ENCODE data around the gene RAB25.
"Not testable (repeated sequence)": the region's sequence is repeated elsewhere in the genome, so short reads cannot be mapped to it uniquely, and the experiment has no call there.

RAB25 gene

GRCh38 chr1:156114919-156115513, 54.1 kb downstream of the RAB25 start:
- H2BK15ac ChIP-seq (ENCODE audit: low read depth, poor library complexity, severe bottlenecking) = peak overlapping the region; percentile 38
- H3K4ac ChIP-seq (ENCODE audit: low read depth in 1 of 2, low read length in 2 of 2) = peak overlapping the region; percentile 93 to 98
- H3K9ac ChIP-seq (ENCODE audit: low read length) = peak overlapping the region; percentile 99
- peaks cover 7% of the 10 kb centered on the region for H3K79me1 ChIP-seq (replicated peaks; ENCODE audit: low read length, poor library complexity, severe bottlenecking)
- no peaks in the 10 kb centered on the region for H3K9me3 ChIP-seq (ENCODE audit: control insufficient read depth, low read length)
- H3K4me1 ChIP-seq (ENCODE audit: control insufficient read depth, insufficient read depth, low read depth, low read length) = peaks cover 38% of the 10 kb centered on the region
- peak overlapping the region; percentile 74 for H3K27ac ChIP-seq (ENCODE audit: low read length, poor library complexity, severe bottlenecking)
- peak overlapping the region in 1 of 2 experiments; percentile 99 for H3K14ac ChIP-seq (ENCODE audit: low read length in 2 of 2)
- no peak for DNase-seq
- H2AFZ ChIP-seq (ENCODE audit: low read depth, low read length) = no peak overlapping the region
- no peaks in the 10 kb centered on the region for H3K27me3 ChIP-seq (ENCODE audit: control insufficient read depth in 1 of 2, insufficient read depth in 1 of 2, low read length in 2 of 2)
- peak overlapping the region; percentile 75 for H3K4me2 ChIP-seq (ENCODE audit: low read length, poor library complexity, severe bottlenecking)
- H4K8ac ChIP-seq (ENCODE audit: low read length) = no peak overlapping the region
- peak overlapping the region; percentile 35 for H4K91ac ChIP-seq (ENCODE audit: low read length)
- no peak overlapping the region for H2AK5ac ChIP-seq (ENCODE audit: low read length, severe bottlenecking)
- H3K18ac ChIP-seq (ENCODE audit: low read depth in 1 of 2, low read length in 2 of 2) = peak overlapping the region; percentile 88 to 99
- H2BK120ac ChIP-seq (ENCODE audit: low read depth, low read length) = peak overlapping the region; percentile 51
- peak overlapping the region in 1 of 2 experiments; percentile 7 for H2BK12ac ChIP-seq (ENCODE audit: low read length in 2 of 2)
- H3K23ac ChIP-seq (ENCODE audit: low read length in 2 of 2) = peak overlapping the region in 1 of 2 experiments; percentile 100
- H3K36me3 ChIP-seq (ENCODE audit: control insufficient read depth in 1 of 2, insufficient read depth in 2 of 2, low read depth in 1 of 2, low read length in 2 of 2) = peaks cover 0 to 27% of the 10 kb centered on the region in 2 experiments
- H2BK5ac ChIP-seq (ENCODE audit: low read depth, low read length, poor library complexity, severe bottlenecking) = peak overlapping the region; percentile 4
- under 1% methylated on average over 48 of the region's 49 CpGs for WGBS
- H3K4me3 ChIP-seq (ENCODE audit: insufficient read depth in 1 of 2, low read depth in 1 of 2, low read length in 2 of 2) = peak overlapping the region; percentile 88 to 89

DNA sequence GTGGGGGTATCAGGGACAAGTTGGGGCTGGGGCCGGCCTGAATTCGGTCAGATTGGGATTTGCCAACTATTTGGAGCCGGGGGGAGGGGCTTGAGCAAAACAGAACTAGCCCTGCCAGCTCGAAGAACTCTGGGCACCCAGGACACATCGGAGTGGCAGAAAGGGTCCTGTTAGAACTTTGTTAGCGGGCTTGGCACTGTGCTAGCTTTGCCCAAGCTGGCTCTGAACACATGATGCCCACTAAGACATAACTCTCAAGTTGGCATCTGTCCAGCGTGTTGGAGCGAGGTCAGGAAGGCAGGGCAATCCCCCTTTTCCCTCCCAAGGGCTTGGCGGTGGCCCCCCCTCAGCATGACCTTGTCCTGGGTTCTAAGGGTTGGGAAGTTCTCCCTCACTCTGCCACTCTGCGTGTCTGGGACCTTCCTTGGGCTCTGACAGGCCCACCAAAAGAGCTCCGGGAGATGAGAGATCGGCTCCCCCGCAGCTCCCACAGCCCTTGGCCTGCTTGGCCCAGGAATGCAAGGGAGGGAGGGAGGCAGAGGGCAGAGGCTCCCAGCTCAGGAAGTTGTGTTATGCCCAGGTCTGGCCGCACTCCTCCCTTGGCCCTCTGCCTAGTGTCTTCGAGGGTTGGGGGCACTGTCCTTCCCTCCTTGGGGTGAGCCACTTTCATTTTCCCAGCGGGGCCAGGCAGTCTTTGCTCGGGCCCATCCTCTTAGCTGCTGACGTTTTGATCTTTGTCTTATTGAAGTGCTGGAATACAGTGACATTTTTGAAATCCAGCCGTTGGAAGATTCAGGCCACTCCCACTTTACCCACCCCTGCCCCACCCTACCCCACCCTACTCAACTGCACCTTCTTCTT, 54.8 kb downstream of the RAB25 start:
- H3K23ac ChIP-seq (ENCODE audit: low read length in 2 of 2) = peak overlapping the region in 1 of 2 experiments; percentile 85
- H3K9ac ChIP-seq (ENCODE audit: low read length) = peak overlapping the region; percentile 99
- H4K91ac ChIP-seq (ENCODE audit: low read length) = peak overlapping the region; percentile 91
- H2BK5ac ChIP-seq (ENCODE audit: low read depth, low read length, poor library complexity, severe bottlenecking) = peak overlapping the region; percentile 2
- DNase-seq = peak; percentile 69
- peak overlapping the region in 1 of 2 experiments; percentile 99 for H3K14ac ChIP-seq (ENCODE audit: low read length in 2 of 2)
- no peak overlapping the region for H2BK15ac ChIP-seq (ENCODE audit: low read depth, poor library complexity, severe bottlenecking)
- H3K4me2 ChIP-seq (ENCODE audit: low read length, poor library complexity, severe bottlenecking) = peak overlapping the region; percentile 75
- peak overlapping the region; percentile 69 to 88 for H2BK12ac ChIP-seq (ENCODE audit: low read length in 2 of 2)
- H2AFZ ChIP-seq (ENCODE audit: low read depth, low read length) = no peak overlapping the region
- peak overlapping the region; percentile 88 to 89 for H3K4me3 ChIP-seq (ENCODE audit: insufficient read depth in 1 of 2, low read depth in 1 of 2, low read length in 2 of 2)
- peak overlapping the region; percentile 51 for H2BK120ac ChIP-seq (ENCODE audit: low read depth, low read length)
- peak overlapping the region; percentile 69 for H4K8ac ChIP-seq (ENCODE audit: low read length)
- peaks cover 45% of the 10 kb centered on the region for H3K4me1 ChIP-seq (ENCODE audit: control insufficient read depth, insufficient read depth, low read depth, low read length)
- WGBS = 1% methylated on average over 18 of the region's 19 CpGs
- H3K79me1 ChIP-seq (replicated peaks; ENCODE audit: low read length, poor library complexity, severe bottlenecking) = peaks cover 7% of the 10 kb centered on the region
- H3K27ac ChIP-seq (ENCODE audit: low read length, poor library complexity, severe bottlenecking) = peak overlapping the region; percentile 74
- peak overlapping the region; percentile 88 to 99 for H3K18ac ChIP-seq (ENCODE audit: low read depth in 1 of 2, low read length in 2 of 2)
- no peaks in the 10 kb centered on the region for H3K9me3 ChIP-seq (ENCODE audit: control insufficient read depth, low read length)
- H3K36me3 ChIP-seq (ENCODE audit: control insufficient read depth in 1 of 2, insufficient read depth in 2 of 2, low read depth in 1 of 2, low read length in 2 of 2) = peaks cover 0 to 34% of the 10 kb centered on the region in 2 experiments
- H3K27me3 ChIP-seq (ENCODE audit: control insufficient read depth in 1 of 2, insufficient read depth in 1 of 2, low read length in 2 of 2) = no peaks in the 10 kb centered on the region
- H3K4ac ChIP-seq (ENCODE audit: low read depth in 1 of 2, low read length in 2 of 2) = peak overlapping the region; percentile 92 to 93
- peak overlapping the region; percentile 56 for H2AK5ac ChIP-seq (ENCODE audit: low read length, severe bottlenecking)

GRCh38 chr1:156116731-156117130, 55.8 kb downstream of the RAB25 start:
- not testable (repeated sequence) for H4K91ac ChIP-seq (ENCODE audit: low read length); H4K8ac ChIP-seq (ENCODE audit: low read length); H2BK5ac ChIP-seq (ENCODE audit: low read depth, low read length, poor library complexity, severe bottlenecking); H3K27ac ChIP-seq (ENCODE audit: low read length, poor library complexity, severe bottlenecking); H2BK120ac ChIP-seq (ENCODE audit: low read depth, low read length); H3K9me3 ChIP-seq (ENCODE audit: control insufficient read depth, low read length); H3K18ac ChIP-seq (ENCODE audit: low read depth in 1 of 2, low read length in 2 of 2); H2BK15ac ChIP-seq (ENCODE audit: low read depth, poor library complexity, severe bottlenecking); H2BK12ac ChIP-seq (ENCODE audit: low read length in 2 of 2); H3K14ac ChIP-seq (ENCODE audit: low read length in 2 of 2); H2AFZ ChIP-seq (ENCODE audit: low read depth, low read length); H3K27me3 ChIP-seq (ENCODE audit: control insufficient read depth in 1 of 2, insufficient read depth in 1 of 2, low read length in 2 of 2); H3K23ac ChIP-seq (ENCODE audit: low read length in 2 of 2); H3K79me1 ChIP-seq (replicated peaks; ENCODE audit: low read length, poor library complexity, severe bottlenecking); H3K4ac ChIP-seq (ENCODE audit: low read depth in 1 of 2, low read length in 2 of 2); H2AK5ac ChIP-seq (ENCODE audit: low read length, severe bottlenecking)
- Histone ChIP-seq H3K4me1 (ENCODE audit: control insufficient read depth, insufficient read depth, low read depth, low read length) (peaks cover 50% of the 10 kb centered on the region), H3K4me2 (ENCODE audit: low read length, poor library complexity, severe bottlenecking) (peak overlapping the region; percentile 66), H3K36me3 (ENCODE audit: control insufficient read depth in 1 of 2, insufficient read depth in 2 of 2, low read depth in 1 of 2, low read length in 2 of 2) (peaks cover 4 to 44% of the 10 kb centered on the region in 2 experiments), H3K9ac (ENCODE audit: low read length) (peak overlapping the region; percentile 99), H3K4me3 (ENCODE audit: insufficient read depth in 1 of 2, low read depth in 1 of 2, low read length in 2 of 2) (peak overlapping the region in 1 of 2 experiments; percentile 89)
- WGBS = 80% methylated on average over 5 of the region's 5 CpGs
- DNase-seq = peak; percentile 59

Measured in mesenchymal stem cell (in vitro differentiated cells and primary cell).